Stomach (tissue), 9 donors: ENCODE data around the gene LRMDA. TPM values are rescaled to one million over a fixed set of nuclear protein-coding genes. Genes with fewer than 3 reads are reported as not detected.
A peak's percentile ranks its signal among the peaks of the same experiment; 100 is the strongest.

Experiments used
- DNase-seq, 2 donors: peaks; one replicate each; pipeline versions ENCODE4 v3.0.0 to v3.0.0-alpha.2; 2013 to 2019
- H3K27ac ChIP-seq, 5 donors: fragments of 200-600 bp in 4 of 5; sonication (generic) in 4 of 5; one replicate each; pipeline ENCODE4 v1.5.1; 2013 to 2019; ENCODE audit warnings: mild to moderate bottlenecking in 1 of 5, moderate library complexity in 1 of 5
- H3K27me3 ChIP-seq, 3 donors: fragments of 200-600 bp; sonication (generic); one replicate each; pipeline ENCODE4 v1.5.1; 2017 to 2019; ENCODE audit warnings: mixed run types in 1 of 3
- H3K36me3 ChIP-seq, 4 donors: fragments of 200-600 bp; sonication (generic); 1 replicate in 3 of 4; 2 replicates in 1 of 4; pipeline ENCODE4 v1.5.1; 2016 to 2019
- H3K4me1 ChIP-seq, 4 donors: fragments of 200-600 bp; sonication (generic); one replicate each; pipeline ENCODE4 v1.5.1; 2016 to 2019
- H3K4me3 ChIP-seq, 4 donors: fragments of 200-600 bp; sonication (generic) in 3 of 4; one replicate each; pipeline ENCODE4 v1.5.1; 2016 to 2019; ENCODE audit warnings: mild to moderate bottlenecking in 1 of 4
- H3K9me3 ChIP-seq, 4 donors: fragments of 200-600 bp; sonication (generic); one replicate each; pipeline ENCODE4 v1.5.1; 2016 to 2019
- CTCF ChIP-seq, 7 experiments: fragments of 450-650 bp in 4 of 7; fragments of 200-600 bp in 3 of 7; sonication (generic) in 3 of 7; IDR thresholded peaks; one replicate each; pipeline ENCODE4 v1.5.1; 2016 to 2019; ENCODE audit warnings: antibody characterized with exemption in 7 of 7, control low read depth in 2 of 7, mild to moderate bottlenecking in 1 of 7
- EP300 ChIP-seq: sonication (generic); formaldehyde crosslinking; IDR thresholded peaks from one replicate; pipeline ENCODE4 v1.6.1; 2017; ENCODE audit warnings: antibody characterized with exemption
- POLR2A ChIP-seq, 4 donors: fragments of 450-650 bp; IDR thresholded peaks; one replicate each; pipeline ENCODE4 v1.6.1; 2016; ENCODE audit warnings: antibody characterized with exemption in 4 of 4, control low read depth in 2 of 4, mild to moderate bottlenecking in 1 of 4, moderate library complexity in 1 of 4
- POLR2AphosphoS5 ChIP-seq, 3 donors: sonication (generic); formaldehyde crosslinking; IDR thresholded peaks; one replicate each; pipeline ENCODE4 v1.6.1; 2016; ENCODE audit warnings: antibody characterized with exemption in 3 of 3
- WGBS, 5 donors: extraction: QIAGEN DNeasy Blood & Tissue Kit in 3 of 5; methylation state at CpG; one replicate each; pipeline versions ENCODE4 v1.1.5 to v1.1.7; 2013 to 2018; 5-methylcytosine and 5-hydroxymethylcytosine counted together
- intact Hi-C: fragments of 100-400 bp; cut with DNase I; formaldehyde crosslinking; loops from one replicate; pipeline ENCODE4 v1.15.1; 2023; ENCODE audit warnings: low total_unique reads
- polyA plus RNA-seq, 3 donors: library from polyadenylated mRNA; stranded (reverse); fragments of 200-250 nt; gene quantifications; one replicate each; pipeline ENCODE4 v1.2.3, GENCODE V29; 2013
- total RNA-seq, 5 donors: library from RNA; depleted of rRNA; stranded (reverse); fragments of >200 nt; gene quantifications; one replicate each; pipeline versions ENCODE4 v1.1.0 to v1.2.3, GENCODE V29; 2014 to 2016
- donor health status: healthy with polysubstance abuse.
- donor health status: Bipolar disorder and iron deficiency.
- donor health status: healthy.

Gene LRMDA
- total and polyA plus RNA-seq, 8 donors: 1.3 to 30.2 (median 13.6) TPM; not detected in 1

DNA sequence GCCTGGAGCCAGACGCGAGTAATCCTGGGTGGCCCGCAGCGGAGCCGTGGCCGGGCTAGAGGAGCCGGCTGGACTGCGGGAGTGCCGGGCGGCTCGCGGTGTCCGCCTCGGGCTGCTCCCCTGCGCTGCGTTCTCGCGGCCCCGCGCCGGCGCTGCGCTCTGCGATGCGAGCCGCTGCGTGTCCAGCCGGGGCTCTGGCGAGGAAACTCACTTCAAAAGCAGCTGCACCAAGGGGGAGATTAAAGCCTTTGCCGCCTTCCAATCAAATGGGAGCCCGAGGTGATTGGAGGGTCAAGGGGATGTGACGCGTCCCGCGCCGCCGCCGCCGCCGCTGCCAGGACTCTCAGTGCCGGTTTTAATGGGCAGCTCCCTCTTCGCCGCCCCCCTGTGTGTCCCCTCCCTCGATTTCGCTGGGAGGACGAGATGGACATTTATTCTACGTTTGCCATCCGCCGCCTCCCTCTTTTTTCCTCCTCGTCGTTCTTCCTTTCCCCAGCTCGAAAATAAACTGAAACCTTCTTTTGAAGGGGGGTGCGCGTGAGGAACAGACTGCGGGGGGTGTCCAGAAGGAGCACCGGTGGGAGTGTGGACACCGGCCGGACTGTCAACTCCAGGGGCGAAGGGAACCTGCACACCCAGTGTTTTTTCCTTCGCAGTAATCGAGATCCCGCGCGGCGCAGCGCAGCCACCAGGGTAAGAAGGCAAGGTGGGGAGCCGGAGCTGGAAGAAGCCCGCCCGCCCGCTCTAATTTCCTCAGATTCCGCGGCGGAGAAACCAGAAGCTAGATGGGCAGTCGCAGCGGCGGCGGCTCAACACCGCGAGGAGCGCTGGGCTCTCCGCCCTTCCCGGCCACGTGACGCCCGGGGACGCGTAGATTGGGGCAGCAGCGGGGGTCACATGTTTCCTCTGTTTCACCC lies 29.6 kb upstream of the LRMDA start, which contains the start of gene ZNF503:
TSS of gene ZNF503 (minus strand) at position 196 of the 917 bp plus-strand sequence. CDS start 345 bp downstream, outside the sequence.
- Histone ChIP-seq H3K4me1 (peaks cover 14 to 54% (median 46%) of the 10 kb centered on the region in 4 donors), H3K27me3 (peaks cover 0 to 47% (median 0%) of the 10 kb centered on the region in 3 donors), H3K27ac (peak within 1 kb of the TSS; percentile 92 to 99 (median 96)), H3K36me3 (peaks cover 6 to 18% (median 12%) of the 10 kb centered on the region in 4 donors), H3K9me3 (no peaks in the 10 kb centered on the region), H3K4me3 (peak within 1 kb of the TSS; percentile 75 to 98 (median 87))
- intact Hi-C loops: no loop called here
- TF ChIP-seq POLR2AphosphoS5 (IDR thresholded peaks at IDR 0.05): peak; percentile 95 to 99 (median 99)
- TF ChIP-seq EP300: no peak
- peak in 2 of 4 donors; percentile 68 to 70 for TF ChIP-seq POLR2A (IDR thresholded peaks at IDR 0.05)
- TF ChIP-seq CTCF (IDR thresholded peaks at IDR 0.05): peak in 2 of 7 experiments; percentile 14 to 54
- WGBS, 5 donors: 0 to 1% (median 0%) methylated on average over 62 to 88 of the region's 88 CpGs
- peak; percentile 97 to 99 for DNase-seq

DNA sequence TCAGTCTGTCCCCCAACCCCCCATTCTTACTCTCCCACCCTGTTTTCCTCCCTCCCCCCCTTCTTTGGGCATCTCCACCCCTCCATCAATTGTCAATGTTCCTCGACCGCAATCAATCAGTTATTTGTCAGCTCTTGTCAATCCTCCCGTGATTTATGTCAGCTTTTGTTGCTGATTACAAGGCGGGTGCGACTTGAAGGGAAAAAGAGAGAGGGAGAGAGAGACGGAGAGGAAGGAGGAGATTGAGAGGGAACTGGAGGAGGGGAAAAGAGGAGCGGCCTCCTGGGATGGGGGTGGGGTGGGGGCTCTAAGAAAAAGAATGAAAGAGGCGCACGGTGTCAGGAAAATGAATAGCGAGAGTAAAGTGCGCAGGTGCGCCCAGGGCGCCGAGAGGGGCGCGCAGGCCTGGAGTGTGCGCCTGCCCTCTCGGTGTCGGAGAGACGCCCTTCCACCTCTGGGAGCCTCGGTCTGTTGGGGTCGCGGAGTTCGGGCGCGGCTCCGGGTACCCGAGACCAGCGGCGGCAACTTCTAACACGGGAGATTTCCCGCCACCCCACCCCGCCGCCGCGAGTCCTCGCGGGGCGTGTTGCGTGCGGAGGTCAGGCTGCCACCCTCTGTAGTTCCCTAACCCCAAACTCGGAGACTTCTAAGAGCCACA lies 28.8 kb upstream of the LRMDA start:
- DNase-seq: peak in 1 of 2 donors; percentile 42
- H3K27me3 ChIP-seq: peaks cover 0 to 46% (median 0%) of the 10 kb centered on the region in 3 donors
- intact Hi-C loops: no loop called here
- peak overlapping the region; percentile 75 to 98 (median 87) for H3K4me3 ChIP-seq
- no peak for TF ChIP-seq POLR2A (IDR thresholded peaks at IDR 0.05)
- TF ChIP-seq POLR2AphosphoS5 (IDR thresholded peaks at IDR 0.05): peak in 1 of 3 donors; percentile 9
- TF ChIP-seq CTCF (IDR thresholded peaks at IDR 0.05): no peak
- TF ChIP-seq EP300: no peak
- H3K9me3 ChIP-seq: no peaks in the 10 kb centered on the region
- peaks cover 6 to 18% (median 12%) of the 10 kb centered on the region in 4 donors for H3K36me3 ChIP-seq
- H3K27ac ChIP-seq: peak overlapping the region; percentile 92 to 99 (median 96)
- 0 to 2% (median 0%) methylated on average over 27 to 42 of the region's 42 CpGs for WGBS, 5 donors
- peaks cover 14 to 59% (median 48%) of the 10 kb centered on the region in 4 donors for H3K4me1 ChIP-seq

GRCh38 chr10:75403144-75403938 lies 28.1 kb upstream of the LRMDA start:
- no peak for TF ChIP-seq CTCF (IDR thresholded peaks at IDR 0.05)
- TF ChIP-seq POLR2AphosphoS5 (IDR thresholded peaks at IDR 0.05): peak in 2 of 3 donors; percentile 30 to 67
- Histone ChIP-seq H3K27ac (peak overlapping the region; percentile 92 to 99 (median 96)), H3K36me3 (peaks cover 6 to 17% (median 11%) of the 10 kb centered on the region in 4 donors), H3K4me3 (peak overlapping the region; percentile 75 to 98 (median 87)), H3K9me3 (no peaks in the 10 kb centered on the region), H3K4me1 (peaks cover 20 to 66% (median 53%) of the 10 kb centered on the region in 4 donors), H3K27me3 (peaks cover 0 to 51% (median 0%) of the 10 kb centered on the region in 3 donors)
- DNase-seq: peak; percentile 63 to 87
- 0 to 2% (median 1%) methylated on average over 38 to 56 of the region's 56 CpGs for WGBS, 5 donors
- intact Hi-C loops: no loop called here
